GM12865 (cell line): ENCODE measurements around the gene RBBP4.

Source experiments
- DNase-seq: peaks from one replicate; pipeline ENCODE4 v3.0.0; 2010; ENCODE audit warnings: low read depth
- H3K4me3 ChIP-seq: 2 replicates; pipeline ENCODE4 v1.5.1; 2011; ENCODE audit warnings: mild to moderate bottlenecking, low read depth, low read length, control low read depth
- CTCF ChIP-seq: IDR thresholded peaks from 2 replicates; pipeline ENCODE4 v1.5.1; 2011; ENCODE audit warnings: low read length, control low read depth, low read depth, inconsistent platforms; ENCODE audit not compliant: insufficient read depth; ENCODE audit errors: missing control alignments

Gene RBBP4

DNA sequence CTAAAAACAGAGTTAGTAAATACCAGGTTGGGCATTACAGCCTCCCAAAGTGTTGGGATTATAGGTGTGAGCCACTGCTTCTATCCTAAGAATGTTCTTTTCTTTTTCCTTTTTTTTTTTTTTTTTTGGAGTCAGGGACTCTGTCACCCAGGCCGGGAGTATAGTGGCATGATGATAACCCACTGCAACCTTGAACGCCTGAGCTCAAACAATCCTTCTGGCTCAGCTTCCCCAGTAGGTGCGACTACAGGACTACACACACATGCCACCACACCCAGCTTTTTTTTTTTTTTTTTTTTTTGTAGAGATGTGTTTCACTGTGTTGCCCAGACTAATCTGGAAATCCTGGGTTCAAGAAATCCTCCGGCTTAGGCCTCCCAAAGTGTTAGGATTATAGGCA is 6.6 kb upstream of the RBBP4 start:
- no peak for DNase-seq
- TF ChIP-seq CTCF, result no peak
- no peak overlapping the region for H3K4me3 ChIP-seq

GRCh38 chr1:32647308-32648134 is 3.5 kb upstream of the RBBP4 start:
- peak overlapping the region; percentile 96 for H3K4me3 ChIP-seq
- DNase-seq, result peak; percentile 32
- no peak for TF ChIP-seq CTCF

GRCh38 chr1:32650248-32650751 is 708 bp upstream of the RBBP4 start, which contains the start of gene ZBTB8OS:
Gene ZBTB8OS, minus strand, starts transcription at chr1:32650550. Its CDS starts 21 bp downstream, at chr1:32650529.
- TF ChIP-seq CTCF, result no peak
- peak within 1 kb of the TSS; percentile 96 for H3K4me3 ChIP-seq
- peak; percentile 96 for DNase-seq

- TF ChIP-seq CTCF, result no peak
- H3K4me3 ChIP-seq, result peak overlapping the region; percentile 83
- DNase-seq, result no peak
Measured at GRCh38 chr1:32651461-32652073, 559 bp downstream of the RBBP4 start.

- DNase-seq, result peak; percentile 18
- H3K4me3 ChIP-seq, result peak overlapping the region; percentile 83
Measured at GRCh38 chr1:32652244-32652962, 1.4 kb downstream of the RBBP4 start.

More at GRCh38 chr1:32652244-32652962, 1.4 kb downstream of the RBBP4 start:
- TF ChIP-seq CTCF, result no peak
